ENCODE results near the gene UBE4A.

The UBE4A gene, protein sequence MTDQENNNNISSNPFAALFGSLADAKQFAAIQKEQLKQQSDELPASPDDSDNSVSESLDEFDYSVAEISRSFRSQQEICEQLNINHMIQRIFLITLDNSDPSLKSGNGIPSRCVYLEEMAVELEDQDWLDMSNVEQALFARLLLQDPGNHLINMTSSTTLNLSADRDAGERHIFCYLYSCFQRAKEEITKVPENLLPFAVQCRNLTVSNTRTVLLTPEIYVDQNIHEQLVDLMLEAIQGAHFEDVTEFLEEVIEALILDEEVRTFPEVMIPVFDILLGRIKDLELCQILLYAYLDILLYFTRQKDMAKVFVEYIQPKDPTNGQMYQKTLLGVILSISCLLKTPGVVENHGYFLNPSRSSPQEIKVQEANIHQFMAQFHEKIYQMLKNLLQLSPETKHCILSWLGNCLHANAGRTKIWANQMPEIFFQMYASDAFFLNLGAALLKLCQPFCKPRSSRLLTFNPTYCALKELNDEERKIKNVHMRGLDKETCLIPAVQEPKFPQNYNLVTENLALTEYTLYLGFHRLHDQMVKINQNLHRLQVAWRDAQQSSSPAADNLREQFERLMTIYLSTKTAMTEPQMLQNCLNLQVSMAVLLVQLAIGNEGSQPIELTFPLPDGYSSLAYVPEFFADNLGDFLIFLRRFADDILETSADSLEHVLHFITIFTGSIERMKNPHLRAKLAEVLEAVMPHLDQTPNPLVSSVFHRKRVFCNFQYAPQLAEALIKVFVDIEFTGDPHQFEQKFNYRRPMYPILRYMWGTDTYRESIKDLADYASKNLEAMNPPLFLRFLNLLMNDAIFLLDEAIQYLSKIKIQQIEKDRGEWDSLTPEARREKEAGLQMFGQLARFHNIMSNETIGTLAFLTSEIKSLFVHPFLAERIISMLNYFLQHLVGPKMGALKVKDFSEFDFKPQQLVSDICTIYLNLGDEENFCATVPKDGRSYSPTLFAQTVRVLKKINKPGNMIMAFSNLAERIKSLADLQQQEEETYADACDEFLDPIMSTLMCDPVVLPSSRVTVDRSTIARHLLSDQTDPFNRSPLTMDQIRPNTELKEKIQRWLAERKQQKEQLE

DNA sequence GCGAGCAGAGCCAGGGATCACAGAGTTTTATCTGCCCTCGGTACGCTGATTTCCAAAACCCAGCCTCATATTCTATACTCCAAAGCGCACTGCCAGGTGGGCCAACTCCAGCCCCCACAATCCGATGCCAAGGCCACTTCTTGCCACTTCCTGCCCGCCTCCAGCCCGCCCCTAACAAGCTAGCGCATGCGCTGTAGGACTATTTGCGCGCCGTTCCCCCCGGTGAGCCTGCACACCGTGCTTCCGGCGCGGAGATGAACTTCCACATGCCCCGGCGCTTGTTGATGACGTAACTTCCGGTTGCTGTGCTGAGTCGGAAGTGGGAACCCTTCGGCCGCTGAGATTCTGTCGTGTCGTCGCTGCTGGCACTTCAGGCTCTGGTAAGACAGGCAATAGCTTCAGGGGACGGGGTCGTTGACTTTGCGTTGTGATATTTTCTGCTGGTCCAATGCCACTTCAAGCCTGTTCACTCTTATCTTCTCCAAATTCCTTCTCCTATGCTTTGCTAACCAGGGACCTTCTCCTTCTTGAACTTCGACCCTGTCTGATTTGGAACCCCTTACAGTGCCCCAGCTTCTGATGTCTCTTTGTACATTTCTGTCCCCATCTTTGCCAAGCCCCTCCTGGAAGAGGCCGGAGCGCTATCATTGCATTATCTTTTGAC is at the start of gene UBE4A:
TSS of gene UBE4A (plus strand) at position 306 of the 664 bp plus-strand sequence. CDS start 5,481 bp downstream, outside the sequence.
- in situ Hi-C loops (cut with MboI; ENCODE audit: low pct_unique_long_range_greater_than_20kb, low sequenced_read_pairs) = loop anchor here (10.0 kb wide), 1 partner anchor 55 kb away; the partner anchor contains the start of gene CD3E
- peak; percentile 96 for DNase-seq

DNA sequence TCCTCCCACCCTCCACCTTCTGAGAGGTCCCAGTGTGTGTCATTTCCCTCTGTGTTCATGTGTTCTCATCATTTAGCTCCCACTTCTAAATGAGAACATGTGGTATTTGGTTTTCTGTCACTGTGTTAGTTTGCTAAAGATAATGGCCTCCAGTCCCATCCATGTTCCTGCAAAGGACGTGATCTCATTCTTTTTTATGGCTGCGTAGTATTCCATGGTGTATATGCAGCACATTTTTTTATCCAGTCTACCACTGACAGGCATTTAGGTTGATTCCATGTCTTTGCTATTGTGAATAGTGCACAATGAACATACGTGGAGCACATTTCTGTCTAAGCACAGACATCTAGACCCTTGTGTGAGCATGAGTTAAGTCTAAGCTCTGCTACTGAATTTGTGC is 49.1 kb upstream of the UBE4A start:
- in situ Hi-C loops (cut with MboI; ENCODE audit: low pct_unique_long_range_greater_than_20kb, low sequenced_read_pairs) = no loop called here
- no peak for DNase-seq

DNA sequence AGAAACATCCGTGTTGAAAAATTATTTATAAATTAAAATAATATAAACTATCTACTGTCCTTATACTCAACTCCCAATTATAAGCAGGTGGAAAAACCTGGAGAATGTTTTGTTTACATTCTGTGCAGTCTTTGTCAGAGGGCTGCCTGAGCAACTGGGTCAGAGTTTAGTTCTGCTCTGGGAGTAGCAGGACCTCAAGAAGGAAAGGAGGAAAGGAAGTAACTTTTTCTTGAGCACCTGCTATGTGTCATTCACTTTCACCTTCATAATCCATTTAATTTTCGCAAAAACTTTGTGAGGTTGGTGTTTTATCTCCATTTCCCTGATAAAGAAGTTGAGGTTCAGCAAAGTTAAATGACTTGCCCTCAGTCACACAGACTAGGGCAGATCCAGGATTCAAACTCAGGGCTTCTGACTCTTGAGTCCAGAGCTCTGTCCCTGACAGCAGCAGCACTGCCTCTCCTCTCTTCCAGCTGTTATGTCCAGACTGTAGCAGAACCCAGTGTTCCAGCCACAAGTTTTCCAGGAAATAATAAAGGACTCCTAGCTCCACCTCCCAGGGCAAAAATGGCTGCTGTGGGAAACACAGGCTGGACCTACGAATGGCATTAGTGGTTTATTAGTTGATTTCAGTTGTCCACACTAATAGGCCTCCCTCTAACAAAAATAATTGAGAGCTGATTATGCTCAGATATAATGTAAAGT is 48.5 kb upstream of the UBE4A start:
- in situ Hi-C loops (cut with MboI; ENCODE audit: low pct_unique_long_range_greater_than_20kb, low sequenced_read_pairs) = no loop called here

DNA sequence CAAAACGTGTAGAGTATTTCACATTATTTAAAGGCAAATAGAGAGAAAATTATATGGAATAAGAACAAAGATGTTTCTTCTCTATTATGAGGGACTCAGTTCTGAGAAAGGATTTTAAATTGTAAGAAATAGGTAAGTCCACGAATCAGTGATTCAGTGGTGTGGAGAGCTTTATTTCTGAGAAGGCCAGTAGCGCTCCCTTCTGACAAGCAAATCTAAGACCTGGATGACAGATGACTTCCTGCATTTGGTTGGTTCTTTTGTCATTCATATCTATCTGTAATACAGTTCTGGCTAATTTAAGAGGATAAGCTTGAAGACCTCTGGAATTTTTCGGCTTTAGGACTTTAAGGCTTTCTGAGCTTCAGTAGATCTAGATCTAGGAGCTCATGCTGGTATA is 47.9 kb upstream of the UBE4A start:
- DNase-seq = no peak
- in situ Hi-C loops (cut with MboI; ENCODE audit: low pct_unique_long_range_greater_than_20kb, low sequenced_read_pairs) = no loop called here

More for the DNA sequence above, 48.5 kb upstream of the UBE4A start:
- DNase-seq = no peak

DNA sequence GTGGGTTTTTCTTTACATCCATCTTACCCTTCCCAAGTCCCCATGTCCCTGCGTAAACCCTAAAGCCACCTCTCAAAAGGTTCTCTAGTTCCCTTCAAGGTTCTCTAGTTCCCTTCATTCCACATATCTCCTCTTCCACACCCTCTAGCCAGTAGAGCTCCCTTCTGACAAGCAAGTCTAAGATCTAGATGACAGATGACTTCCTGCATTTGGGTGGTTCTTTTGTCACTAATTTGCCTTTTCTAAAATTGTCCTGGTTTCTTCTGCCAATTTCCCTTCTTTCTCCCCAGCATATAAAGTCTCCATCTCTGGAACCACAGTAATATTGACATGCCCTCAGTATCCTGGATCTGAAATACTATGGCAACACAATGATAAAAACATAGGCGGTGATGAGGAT is 47.1 kb upstream of the UBE4A start:
- no peak for DNase-seq
- in situ Hi-C loops (cut with MboI; ENCODE audit: low pct_unique_long_range_greater_than_20kb, low sequenced_read_pairs) = no loop called here

DNA sequence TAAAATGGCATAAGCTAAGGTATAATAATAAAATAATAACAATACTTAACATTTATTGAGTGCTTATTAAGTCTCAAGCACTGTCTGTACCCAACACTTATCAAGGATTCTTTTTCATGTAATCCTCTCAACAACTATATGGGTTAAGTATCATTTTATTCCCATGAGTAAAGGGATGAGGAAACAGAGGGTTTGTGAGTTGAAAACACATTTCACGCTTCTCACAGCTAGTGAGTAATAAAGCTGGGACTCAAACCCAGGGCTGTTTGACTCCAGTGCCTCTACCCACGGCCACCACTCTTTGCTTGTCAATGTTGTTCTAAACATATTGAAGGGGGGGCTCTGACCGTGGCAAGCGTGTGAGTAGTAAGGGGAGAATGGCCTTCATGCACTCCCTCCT is 46.2 kb upstream of the UBE4A start:
- DNase-seq = no peak
- in situ Hi-C loops (cut with MboI; ENCODE audit: low pct_unique_long_range_greater_than_20kb, low sequenced_read_pairs) = no loop called here

DNA sequence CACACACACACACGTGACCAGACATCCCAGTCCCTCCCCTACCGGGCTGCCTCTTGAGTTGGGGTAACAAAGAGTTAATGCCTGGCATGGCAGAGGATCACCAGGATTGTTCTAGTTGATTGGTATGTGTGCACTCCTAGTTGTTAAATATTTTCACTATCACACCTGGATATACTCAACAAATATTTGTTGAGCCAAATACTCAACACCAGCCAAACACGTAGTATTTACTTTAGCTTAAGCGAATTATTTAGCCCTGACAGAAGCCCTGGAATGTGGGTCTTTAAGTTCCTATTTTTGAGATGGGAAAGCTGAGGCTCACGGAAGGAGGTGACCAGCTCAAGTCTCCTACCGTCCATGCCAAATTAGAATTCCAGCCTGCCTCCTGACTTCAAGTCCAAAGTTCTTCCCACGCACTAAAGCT is 44.4 kb upstream of the UBE4A start:
- DNase-seq = no peak
- in situ Hi-C loops (cut with MboI; ENCODE audit: low pct_unique_long_range_greater_than_20kb, low sequenced_read_pairs) = no loop called here

DNA sequence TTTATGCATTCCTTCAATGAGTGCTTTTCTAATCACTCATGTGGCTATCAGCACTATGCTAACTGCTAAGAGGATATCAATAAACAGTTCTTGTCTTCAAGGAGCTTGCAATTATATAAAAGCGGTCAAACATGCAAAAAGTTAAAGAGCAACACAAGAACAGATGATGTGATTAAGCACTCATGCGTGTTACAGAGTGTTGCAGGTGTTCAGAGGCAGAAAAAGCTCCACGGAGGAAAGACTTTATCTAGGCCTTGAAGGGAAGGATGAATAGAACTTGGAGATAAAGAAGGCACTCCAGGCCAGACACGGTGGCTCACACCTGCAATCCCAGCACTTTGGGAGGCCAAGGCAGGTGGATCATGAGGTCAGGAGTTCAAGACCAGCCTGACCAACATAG is 41.3 kb upstream of the UBE4A start:
- no peak for DNase-seq

DNA sequence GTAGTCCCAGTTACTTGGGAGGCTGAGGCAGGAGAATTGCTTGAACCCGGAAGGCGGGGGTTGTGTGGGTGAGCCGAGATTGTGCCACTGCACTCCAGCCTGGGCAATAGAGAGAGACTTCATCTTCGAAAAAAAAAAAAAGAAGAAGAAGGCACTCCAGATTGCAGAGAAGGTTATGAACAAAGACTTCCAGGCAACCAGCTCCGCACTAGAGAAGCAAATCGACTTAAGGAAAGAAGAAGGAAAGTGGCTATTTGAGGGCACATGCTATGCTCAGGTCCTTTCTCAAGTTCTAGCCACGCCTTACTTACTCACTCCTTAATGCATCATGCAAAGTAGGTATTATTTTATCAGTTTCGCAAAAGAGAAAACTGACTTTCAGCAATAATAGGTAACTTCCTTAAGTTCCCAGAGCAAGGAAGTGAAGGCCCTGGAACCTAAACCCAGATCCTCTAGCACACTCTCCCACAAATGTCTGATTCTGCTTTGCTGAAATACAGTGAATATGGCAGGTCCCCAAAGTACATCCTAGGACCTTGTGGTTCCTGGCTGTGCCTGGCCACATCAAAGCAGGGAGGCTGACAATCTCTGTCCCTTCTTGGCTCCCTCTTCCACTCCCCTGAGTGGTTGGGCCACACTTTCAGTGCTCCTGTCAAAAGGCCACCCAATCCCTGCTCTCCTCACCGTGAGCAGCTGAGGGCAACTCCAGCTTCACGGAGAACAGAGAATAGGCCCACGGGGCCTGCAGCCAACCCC is 40.6 kb upstream of the UBE4A start:
- DNase-seq = no peak
- in situ Hi-C loops (cut with MboI; ENCODE audit: low pct_unique_long_range_greater_than_20kb, low sequenced_read_pairs) = no loop called here

More for the DNA sequence above, 41.3 kb upstream of the UBE4A start:
- in situ Hi-C loops (cut with MboI; ENCODE audit: low pct_unique_long_range_greater_than_20kb, low sequenced_read_pairs) = no loop called here

DNA sequence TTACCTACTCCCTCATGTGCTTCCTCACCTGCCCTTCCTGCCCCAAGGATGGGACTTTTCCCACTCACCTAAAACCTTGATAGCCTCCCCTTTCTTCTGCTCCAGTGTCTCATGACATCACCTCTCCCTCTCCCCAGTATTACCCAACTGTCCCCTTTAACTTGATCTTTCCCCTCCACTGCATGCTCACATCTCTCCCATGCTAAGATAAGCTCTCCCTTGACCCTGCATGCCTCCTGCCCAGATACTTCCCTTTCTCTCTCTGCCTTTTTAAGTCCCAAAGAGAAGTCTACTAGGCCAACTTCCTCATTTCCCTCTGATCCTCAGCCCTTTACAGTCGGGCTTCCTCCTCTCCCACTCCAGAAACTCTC is 40.1 kb upstream of the UBE4A start:
- DNase-seq = peak; percentile 92
- in situ Hi-C loops (cut with MboI; ENCODE audit: low pct_unique_long_range_greater_than_20kb, low sequenced_read_pairs) = no loop called here

DNA sequence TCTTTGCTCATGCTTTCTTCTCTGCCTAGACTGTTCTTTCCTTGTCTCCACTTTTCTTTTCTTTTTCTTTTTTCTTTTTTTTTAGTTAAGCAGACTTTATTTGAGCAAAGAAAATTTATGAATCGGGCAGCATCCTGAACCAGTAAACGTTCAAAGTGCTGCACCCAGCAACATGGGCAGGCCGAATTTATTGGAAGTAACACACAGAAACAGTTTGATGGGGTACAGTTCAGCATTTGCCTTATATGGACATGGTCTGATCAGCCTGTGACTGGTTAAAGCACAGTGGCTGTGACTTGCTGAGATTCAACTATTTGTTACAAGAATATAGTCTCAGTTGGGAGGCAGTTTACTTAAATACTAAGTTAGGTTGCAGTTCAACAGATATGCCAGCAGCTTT is 38.9 kb upstream of the UBE4A start:
- in situ Hi-C loops (cut with MboI; ENCODE audit: low pct_unique_long_range_greater_than_20kb, low sequenced_read_pairs) = no loop called here
- DNase-seq = no peak

DNA sequence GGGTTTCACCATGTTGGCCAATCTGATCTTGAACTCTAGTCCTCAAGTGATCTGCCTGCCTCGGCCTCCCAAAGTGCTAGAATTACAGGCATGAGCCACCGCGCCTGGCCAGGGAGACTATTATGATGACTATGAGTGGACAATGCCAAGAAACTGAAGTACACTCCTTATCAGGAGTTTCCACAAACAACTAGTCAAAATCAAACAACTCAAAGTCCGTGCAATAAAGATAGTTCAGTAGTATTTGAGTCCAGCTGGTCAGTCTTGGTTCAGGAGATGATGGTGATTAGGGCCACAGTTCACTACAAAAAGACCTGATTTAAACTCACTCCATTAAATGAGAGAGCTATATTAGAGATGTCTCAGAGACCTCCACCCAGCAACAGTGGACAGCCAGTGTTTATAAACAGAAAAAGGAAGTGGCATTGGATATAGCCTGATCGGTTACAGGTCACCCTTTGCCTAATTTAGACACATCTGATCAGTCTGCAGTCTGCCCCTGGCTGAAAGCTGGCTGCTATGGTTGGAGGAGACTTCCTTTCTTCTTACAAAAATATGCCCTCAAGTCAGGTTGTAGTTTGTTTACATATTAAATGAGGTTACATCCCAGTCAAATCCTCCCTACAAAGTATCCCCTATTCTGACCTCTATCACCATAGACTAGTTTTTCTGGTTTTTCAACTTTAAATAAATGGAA is 37.9 kb upstream of the UBE4A start:
- DNase-seq = peak; percentile 51
- in situ Hi-C loops (cut with MboI; ENCODE audit: low pct_unique_long_range_greater_than_20kb, low sequenced_read_pairs) = no loop called here

DNA sequence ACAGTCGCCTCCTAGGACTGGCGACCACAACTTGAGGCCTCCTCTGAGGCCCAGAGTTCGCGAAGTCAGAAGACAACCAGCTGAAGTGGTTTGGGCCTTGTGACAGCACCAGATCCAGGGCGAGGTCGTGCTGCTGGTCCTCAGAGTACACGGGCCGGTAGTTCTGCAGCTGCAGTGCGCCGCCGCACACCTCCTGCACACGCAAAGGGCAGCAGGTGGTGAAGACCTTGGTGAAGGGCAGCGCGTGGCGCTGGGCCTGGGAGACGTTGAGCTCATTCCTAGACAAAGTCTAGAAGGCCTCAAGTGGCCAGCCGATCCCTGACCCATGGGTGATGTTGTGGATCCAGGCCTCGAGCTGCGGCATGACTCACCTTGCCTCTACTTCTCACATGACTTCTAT is 36.7 kb upstream of the UBE4A start:
- in situ Hi-C loops (cut with MboI; ENCODE audit: low pct_unique_long_range_greater_than_20kb, low sequenced_read_pairs) = no loop called here
- no peak for DNase-seq

DNA sequence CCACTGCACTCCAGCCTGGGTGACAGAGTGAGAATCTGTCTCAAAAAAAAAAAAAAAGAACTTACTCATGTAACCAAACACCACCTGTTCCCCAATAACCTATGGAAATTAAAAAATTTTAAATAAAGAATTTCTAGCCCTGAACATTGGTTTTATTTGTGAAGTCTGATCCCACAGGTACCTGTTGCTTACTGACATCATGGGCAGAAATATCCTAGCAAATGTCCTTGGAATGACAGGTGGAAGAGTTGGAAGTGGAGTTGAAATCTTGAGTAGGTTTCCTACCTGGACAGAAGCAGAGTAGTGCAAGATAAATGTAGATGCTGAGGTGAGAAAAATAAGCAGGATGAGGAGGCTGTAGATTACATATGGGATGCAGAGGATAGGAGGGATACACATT is 34.1 kb upstream of the UBE4A start:
- no peak for DNase-seq
- in situ Hi-C loops (cut with MboI; ENCODE audit: low pct_unique_long_range_greater_than_20kb, low sequenced_read_pairs) = no loop called here

DNA sequence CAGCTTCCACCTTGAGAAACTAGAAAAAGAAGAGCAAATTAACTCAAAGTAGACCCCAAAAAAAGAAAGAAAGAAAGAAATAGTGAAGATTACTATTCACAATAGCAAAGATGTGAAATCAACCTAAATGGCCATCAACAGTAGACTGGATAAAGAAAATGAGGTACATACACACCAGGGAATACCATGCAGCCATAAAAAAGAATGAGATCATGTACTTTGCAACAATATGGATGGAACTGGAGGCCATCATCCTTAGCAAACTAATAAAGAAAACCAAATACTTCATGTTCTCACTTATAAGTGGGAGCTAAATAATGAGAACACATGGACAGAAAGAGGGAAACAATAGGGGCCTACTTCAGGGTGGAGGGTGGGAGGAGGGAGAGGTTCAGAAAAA is 30.7 kb upstream of the UBE4A start:
- in situ Hi-C loops (cut with MboI; ENCODE audit: low pct_unique_long_range_greater_than_20kb, low sequenced_read_pairs) = no loop called here
- DNase-seq = no peak

DNA sequence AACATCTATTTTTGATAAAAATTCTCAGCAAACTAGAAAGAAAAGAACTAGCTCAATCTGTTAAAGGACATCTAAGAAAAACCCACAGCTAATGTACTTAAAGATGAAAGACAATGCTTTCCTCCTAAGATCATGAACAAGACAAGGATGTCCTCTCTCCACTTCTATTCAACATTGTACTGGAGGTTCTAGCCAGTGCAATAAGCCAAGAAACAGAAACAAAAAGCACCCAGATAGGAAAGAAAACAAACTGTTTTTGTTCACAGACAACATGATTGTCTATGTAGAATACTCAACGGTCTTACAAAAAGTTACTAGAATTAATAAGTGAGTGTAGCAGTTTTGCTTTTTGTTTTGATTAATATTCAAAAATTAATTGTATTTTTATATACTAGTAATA is 24.7 kb upstream of the UBE4A start:
- in situ Hi-C loops (cut with MboI; ENCODE audit: low pct_unique_long_range_greater_than_20kb, low sequenced_read_pairs) = no loop called here
- DNase-seq = no peak

DNA sequence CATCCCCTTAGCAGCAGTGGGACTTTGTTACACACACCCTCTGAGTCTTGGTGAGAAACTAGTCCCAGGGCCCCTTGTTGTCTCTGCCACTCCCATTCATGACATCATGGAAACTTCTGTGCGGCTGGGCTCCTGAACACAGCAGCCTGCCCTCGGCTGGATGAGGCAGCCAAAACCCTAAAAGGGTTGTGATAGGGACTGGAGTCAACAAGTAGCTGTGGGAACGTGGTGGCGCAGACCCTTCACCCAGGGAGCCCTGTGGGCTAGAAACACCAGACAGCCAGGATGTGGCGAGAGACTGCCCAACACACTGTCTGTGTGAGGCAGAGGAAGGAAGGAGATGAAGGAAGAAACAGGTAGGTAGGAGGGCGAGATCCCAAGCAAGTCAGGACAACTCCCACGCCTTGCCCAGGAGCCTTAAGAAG is 20.8 kb upstream of the UBE4A start:
- in situ Hi-C loops (cut with MboI; ENCODE audit: low pct_unique_long_range_greater_than_20kb, low sequenced_read_pairs) = no loop called here
- DNase-seq = peak; percentile 49
